22Rv1 (cell line): ENCODE data around the gene BAIAP3.

Source experiments
- H3K27ac ChIP-seq: fragments of 450-650 bp; 2 replicates; pipeline ENCODE4 v1.5.1; 2017
- ZFX ChIP-seq: fragments of 450-650 bp; IDR thresholded peaks from 2 replicates; pipeline ENCODE4 v1.6.1; 2017; ENCODE audit warnings: antibody characterized with exemption, borderline replicate concordance
- TF ChIP-seq, protein P1 (sequence below): fragments of 450-650 bp; IDR thresholded peaks from 2 replicates; pipeline ENCODE4 v1.5.1; 2017; ENCODE audit warnings: mild to moderate bottlenecking

Gene BAIAP3

GRCh38 chr16:1310832-1311200 lies 22.6 kb upstream of the BAIAP3 start:
- TF ChIP-seq, protein P1, sequence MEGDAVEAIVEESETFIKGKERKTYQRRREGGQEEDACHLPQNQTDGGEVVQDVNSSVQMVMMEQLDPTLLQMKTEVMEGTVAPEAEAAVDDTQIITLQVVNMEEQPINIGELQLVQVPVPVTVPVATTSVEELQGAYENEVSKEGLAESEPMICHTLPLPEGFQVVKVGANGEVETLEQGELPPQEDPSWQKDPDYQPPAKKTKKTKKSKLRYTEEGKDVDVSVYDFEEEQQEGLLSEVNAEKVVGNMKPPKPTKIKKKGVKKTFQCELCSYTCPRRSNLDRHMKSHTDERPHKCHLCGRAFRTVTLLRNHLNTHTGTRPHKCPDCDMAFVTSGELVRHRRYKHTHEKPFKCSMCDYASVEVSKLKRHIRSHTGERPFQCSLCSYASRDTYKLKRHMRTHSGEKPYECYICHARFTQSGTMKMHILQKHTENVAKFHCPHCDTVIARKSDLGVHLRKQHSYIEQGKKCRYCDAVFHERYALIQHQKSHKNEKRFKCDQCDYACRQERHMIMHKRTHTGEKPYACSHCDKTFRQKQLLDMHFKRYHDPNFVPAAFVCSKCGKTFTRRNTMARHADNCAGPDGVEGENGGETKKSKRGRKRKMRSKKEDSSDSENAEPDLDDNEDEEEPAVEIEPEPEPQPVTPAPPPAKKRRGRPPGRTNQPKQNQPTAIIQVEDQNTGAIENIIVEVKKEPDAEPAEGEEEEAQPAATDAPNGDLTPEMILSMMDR: no peak
- TF ChIP-seq ZFX: no peak
- H3K27ac ChIP-seq: peak overlapping the region; percentile 95

DNA sequence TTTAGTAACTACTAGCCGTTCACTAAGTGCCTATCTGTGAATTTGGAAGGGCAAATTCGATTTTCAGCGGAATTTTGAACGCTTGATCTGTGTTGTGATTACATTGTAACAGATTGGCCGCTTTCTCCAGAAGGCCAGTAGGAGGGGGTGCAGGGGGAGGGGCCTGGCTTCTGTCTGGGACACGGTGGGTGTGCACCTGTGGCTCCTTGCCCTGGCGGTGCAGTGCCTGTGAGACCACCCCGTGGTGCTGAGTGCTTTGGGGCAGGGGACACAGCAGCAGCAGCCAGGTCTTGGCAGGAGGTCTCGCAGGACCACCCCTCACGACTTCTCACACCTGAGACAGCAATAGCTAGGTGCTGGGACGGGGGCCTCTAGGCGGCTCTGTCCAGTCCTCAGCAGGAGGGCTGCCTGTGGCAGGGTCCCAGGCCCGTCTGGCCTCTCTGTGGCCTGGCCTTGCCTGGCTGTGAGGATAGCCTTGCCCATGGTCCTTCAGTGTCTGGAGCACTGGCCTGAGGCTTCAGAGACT lies 22.2 kb upstream of the BAIAP3 start:
- TF ChIP-seq, protein P1: no peak
- no peak for TF ChIP-seq ZFX
- peak overlapping the region; percentile 95 for H3K27ac ChIP-seq

DNA sequence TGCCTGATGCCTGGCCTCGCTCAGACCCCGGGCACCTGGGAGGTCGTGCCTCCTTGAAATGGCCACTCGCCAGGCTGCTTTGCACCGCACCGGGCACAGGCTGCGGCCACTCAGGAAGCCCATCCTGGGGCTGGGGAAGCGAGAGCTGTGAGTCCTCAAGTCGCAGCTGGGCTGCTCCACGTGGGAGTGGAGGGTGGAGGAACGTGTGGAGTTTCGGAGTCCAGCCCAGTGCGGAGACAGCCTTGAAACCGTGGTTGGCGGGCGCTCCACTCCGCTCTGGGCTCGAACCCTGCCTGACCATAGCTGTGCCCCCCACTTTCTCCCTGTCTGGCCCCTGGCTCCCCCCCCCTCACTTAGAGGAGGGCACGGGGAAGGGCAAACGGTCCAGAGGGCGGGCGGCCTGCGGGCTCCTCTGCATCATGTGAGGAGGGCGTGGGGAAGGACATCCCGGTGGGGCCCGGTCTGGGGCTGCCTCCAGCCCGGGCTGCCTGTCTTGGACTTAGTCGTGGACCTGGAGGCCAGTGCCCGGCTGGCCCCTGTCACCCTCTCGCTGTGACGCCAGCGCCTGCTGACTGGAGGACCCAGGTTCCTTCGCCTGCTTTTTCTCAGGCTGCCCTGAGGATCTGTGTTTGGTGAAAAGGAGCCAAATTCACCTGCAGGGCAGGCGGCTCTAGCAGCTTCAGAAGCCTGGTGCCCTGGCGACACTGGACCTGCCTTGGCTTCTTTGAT lies 21.5 kb upstream of the BAIAP3 start:
- TF ChIP-seq, protein P1: no peak
- no peak for TF ChIP-seq ZFX
- peak overlapping the region; percentile 95; the same call in 1 of the 2 replicates for H3K27ac ChIP-seq

DNA sequence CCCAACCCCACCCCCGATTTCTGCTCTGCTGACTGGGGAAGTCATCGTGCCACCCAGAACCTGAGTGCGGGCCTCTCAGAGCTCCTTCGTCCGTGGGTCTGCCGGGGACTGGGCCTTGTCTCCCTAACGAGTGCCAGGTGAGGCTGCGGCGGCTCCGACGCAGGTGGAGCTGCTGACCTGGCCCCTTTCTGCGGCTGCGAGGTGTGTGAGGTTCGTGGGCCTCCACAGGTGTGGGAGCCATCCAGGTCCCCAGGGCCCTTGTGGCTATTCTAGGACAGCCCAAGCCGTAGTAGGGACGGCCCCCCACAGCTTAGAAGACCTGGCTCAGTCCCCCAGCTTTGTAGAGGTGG lies 21.0 kb upstream of the BAIAP3 start:
- no peak overlapping the region for H3K27ac ChIP-seq
- TF ChIP-seq, protein P1: no peak
- no peak for TF ChIP-seq ZFX

GRCh38 chr16:1312903-1313302 lies 20.5 kb upstream of the BAIAP3 start:
- no peak for TF ChIP-seq ZFX
- no peak overlapping the region for H3K27ac ChIP-seq

DNA sequence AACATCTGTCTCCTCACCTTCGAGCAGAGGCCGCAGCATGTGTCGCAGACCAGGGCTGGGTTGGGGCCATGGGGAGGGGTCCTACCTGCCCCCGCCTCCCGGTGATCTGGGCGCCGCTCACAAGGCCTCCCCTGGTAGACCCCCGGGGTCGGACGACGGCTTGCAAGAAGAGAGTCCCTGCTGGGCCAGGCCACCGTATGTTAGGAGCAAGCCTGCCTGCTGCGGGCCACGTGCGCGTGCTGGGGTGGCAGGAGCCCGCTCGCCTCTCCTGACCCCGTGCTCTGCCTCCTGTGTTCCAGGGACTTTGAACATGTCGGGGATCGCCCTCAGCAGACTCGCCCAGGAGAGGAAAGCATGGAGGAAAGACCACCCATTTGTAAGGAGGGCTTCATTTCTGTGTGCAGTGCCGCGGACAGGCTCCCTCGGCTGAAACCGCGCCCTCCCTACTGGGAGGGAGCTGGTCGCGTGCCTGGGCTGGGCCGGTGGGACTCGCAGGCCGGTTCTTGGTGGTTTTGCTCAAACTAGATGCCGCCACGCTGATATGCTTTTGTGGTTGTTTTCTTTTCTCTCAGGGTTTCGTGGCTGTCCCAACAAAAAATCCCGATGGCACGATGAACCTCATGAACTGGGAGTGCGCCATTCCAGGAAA lies 19.6 kb upstream of the BAIAP3 start:
- no peak overlapping the region for H3K27ac ChIP-seq
- TF ChIP-seq, protein P1: no peak
- TF ChIP-seq ZFX: no peak

GRCh38 chr16:1314399-1315068 lies 18.9 kb upstream of the BAIAP3 start:
- TF ChIP-seq, protein P1: no peak
- no peak for TF ChIP-seq ZFX
- H3K27ac ChIP-seq: no peak overlapping the region
